BLaER1 (cell line): ENCODE measurements around the gene PBLD.
A peak's percentile ranks its signal among the peaks of the same experiment; 100 is the strongest.
"Not testable (repeated sequence)": the region's sequence is repeated elsewhere in the genome, so short reads cannot be mapped to it uniquely, and the experiment has no call there.

Source experiments
- H3K27ac ChIP-seq: shearing (Covaris generic); formaldehyde crosslinking; 2 replicates; pipeline ENCODE4 v1.8.1; 2022
- H3K27me3 ChIP-seq: shearing (Covaris generic); formaldehyde crosslinking; 2 replicates; pipeline ENCODE4 v1.8.1; 2022
- H3K36me3 ChIP-seq: shearing (Covaris generic); formaldehyde crosslinking; 2 replicates; pipeline ENCODE4 v1.8.1; 2022
- H3K4me1 ChIP-seq: shearing (Covaris generic); formaldehyde crosslinking; 2 replicates; pipeline ENCODE4 v1.8.1; 2022
- H3K4me2 ChIP-seq: shearing (Covaris generic); formaldehyde crosslinking; 2 replicates; pipeline ENCODE4 v1.8.1; 2022
- H3K4me3 ChIP-seq: shearing (Covaris generic); formaldehyde crosslinking; 2 replicates; pipeline ENCODE4 v1.8.1; 2022
- H3K9ac ChIP-seq: shearing (Covaris generic); formaldehyde crosslinking; 2 replicates; pipeline ENCODE4 v1.8.1; 2022
- H3K9me3 ChIP-seq: shearing (Covaris generic); formaldehyde crosslinking; 2 replicates; pipeline ENCODE4 v1.8.1; 2022
- H4K20me1 ChIP-seq: shearing (Covaris generic); formaldehyde crosslinking; 2 replicates; pipeline ENCODE4 v1.8.1; 2022
- Cebpa-rat ChIP-seq: shearing (Covaris generic); IDR thresholded peaks from 2 replicates; pipeline ENCODE4 v1.8.1; 2022

PBLD gene

DNA sequence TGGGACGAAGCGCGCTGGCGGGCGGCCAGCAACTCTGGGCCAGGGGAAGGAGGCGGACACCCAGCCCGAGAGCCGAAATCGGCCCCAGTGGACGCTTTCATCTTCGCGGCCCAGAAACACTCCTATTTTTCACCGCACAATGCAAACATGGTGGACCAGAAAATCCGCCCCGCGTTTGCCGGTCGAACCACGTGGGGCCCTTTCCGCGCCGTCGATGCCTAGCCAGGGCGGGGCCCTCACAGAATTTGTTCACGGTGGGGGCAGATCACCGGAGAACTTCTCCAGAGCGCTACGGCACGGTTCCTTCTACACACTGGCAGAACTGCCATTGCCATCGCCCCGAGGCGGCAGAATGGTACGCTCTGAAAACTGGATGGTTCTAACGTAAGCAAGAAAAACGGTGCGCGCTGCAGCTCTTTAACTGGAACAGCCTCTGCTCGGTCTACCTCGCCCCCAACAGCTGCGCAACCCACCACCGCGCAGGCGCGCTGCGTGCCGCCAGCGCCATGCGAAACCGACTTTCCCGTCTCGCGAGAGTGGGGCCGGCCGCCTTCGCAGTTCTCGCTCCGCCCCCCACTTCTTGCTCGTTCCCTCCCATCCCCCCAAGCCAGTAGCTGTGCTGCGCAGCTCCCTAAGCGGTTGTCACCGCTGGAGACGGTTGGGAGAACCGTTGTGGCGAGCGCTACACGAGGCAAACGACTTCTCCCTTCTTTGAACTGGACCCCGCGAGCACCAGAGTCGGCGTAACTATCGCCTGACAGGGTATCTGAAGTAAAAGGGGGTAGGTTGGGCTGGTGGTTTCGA is 1.1 kb downstream of the PBLD start, which contains the start of gene HNRNPH3:
TSS of gene HNRNPH3 (plus strand) at position 610 of the 804 bp plus-strand sequence. CDS start 5,158 bp downstream, outside the sequence.
- H3K4me3 ChIP-seq = peak within 1 kb of the TSS; percentile 88
- H3K36me3 ChIP-seq = peaks cover 11% of the 10 kb centered on the region; the same call in 1 of the 2 replicates
- no peaks in the 10 kb centered on the region for H3K9me3 ChIP-seq
- H3K27ac ChIP-seq = peak within 1 kb of the TSS; percentile 100
- H3K4me1 ChIP-seq = peaks cover 54% of the 10 kb centered on the region
- H3K4me2 ChIP-seq = peak within 1 kb of the TSS; percentile 83
- peaks cover 41% of the 10 kb centered on the region for H4K20me1 ChIP-seq
- TF ChIP-seq Cebpa-rat = no peak; the same call in 1 of the 2 replicates
- peak within 1 kb of the TSS; percentile 100 for H3K9ac ChIP-seq
- H3K27me3 ChIP-seq = no peaks in the 10 kb centered on the region

DNA sequence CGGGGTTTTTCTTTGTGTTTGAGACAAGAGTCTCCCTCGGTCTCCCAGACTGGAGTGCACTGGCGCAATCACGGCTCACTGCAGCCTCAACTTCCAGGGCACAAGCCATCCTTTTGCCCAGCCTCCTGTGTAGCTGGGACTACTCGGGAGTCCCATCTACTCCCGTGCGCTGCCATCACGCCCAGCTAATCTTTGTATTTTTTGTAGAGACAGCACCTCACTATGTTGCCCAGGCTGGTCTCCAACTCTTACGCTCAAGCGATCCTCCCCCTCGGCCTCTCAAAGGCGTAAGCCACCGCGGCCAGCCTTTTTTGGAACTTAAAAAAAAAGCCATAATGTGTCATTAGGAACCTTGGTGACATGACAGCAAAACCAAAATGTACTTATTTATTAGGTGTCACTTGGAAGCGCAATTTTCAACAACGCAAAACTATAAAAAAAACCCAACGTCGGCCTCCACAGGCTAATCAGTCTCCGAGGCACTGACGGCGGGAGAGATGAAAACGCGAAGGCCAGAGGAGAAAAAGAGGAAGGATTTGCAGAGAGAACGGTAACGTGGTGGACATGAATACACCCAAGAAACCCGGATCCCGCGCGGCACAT is 1.8 kb downstream of the PBLD start:
- peaks cover 47% of the 10 kb centered on the region for H3K4me1 ChIP-seq
- peak overlapping the region; percentile 82 for H3K4me2 ChIP-seq
- TF ChIP-seq Cebpa-rat = no peak
- H4K20me1 ChIP-seq = peaks cover 34% of the 10 kb centered on the region
- peak overlapping the region; percentile 100 for H3K9ac ChIP-seq
- no peaks in the 10 kb centered on the region for H3K9me3 ChIP-seq
- peaks cover 6% of the 10 kb centered on the region; the same call in 1 of the 2 replicates for H3K36me3 ChIP-seq
- peak overlapping the region; percentile 100 for H3K27ac ChIP-seq
- H3K27me3 ChIP-seq = no peaks in the 10 kb centered on the region
- H3K4me3 ChIP-seq = peak overlapping the region; percentile 88

GRCh38 chr10:68329506-68329861 is 3.2 kb downstream of the PBLD start:
- Histone ChIP-seq H4K20me1 (peaks cover 19% of the 10 kb centered on the region), H3K4me3 (no peak overlapping the region), H3K27ac (no peak overlapping the region), H3K9me3 (no peaks in the 10 kb centered on the region), H3K27me3 (no peaks in the 10 kb centered on the region), H3K36me3 (no peaks in the 10 kb centered on the region), H3K4me2 (no peak overlapping the region), H3K9ac (no peak overlapping the region), H3K4me1 (peaks cover 33% of the 10 kb centered on the region)
- no peak for TF ChIP-seq Cebpa-rat

- Histone ChIP-seq H4K20me1 (peaks cover 6% of the 10 kb centered on the region), H3K9ac (peak overlapping the region; percentile 3; the same call in 1 of the 2 replicates), H3K9me3 (no peaks in the 10 kb centered on the region), H3K27me3 (no peaks in the 10 kb centered on the region), H3K4me1 (peaks cover 33% of the 10 kb centered on the region), H3K4me2 (peak overlapping the region; percentile 55), H3K27ac (peak overlapping the region; percentile 47), H3K36me3 (no peaks in the 10 kb centered on the region), H3K4me3 (no peak overlapping the region)
- TF ChIP-seq Cebpa-rat = no peak
Measured at GRCh38 chr10:68327889-68328786, 4.6 kb downstream of the PBLD start.

- H3K4me1 ChIP-seq = peaks cover 20% of the 10 kb centered on the region
- H3K27me3 ChIP-seq, H3K9me3 ChIP-seq, H4K20me1 ChIP-seq, H3K9ac ChIP-seq, H3K4me2 ChIP-seq, H3K4me3 ChIP-seq, H3K36me3 ChIP-seq, H3K27ac ChIP-seq: not testable (repeated sequence)
Measured at GRCh38 chr10:68324396-68324795, 8.3 kb downstream of the PBLD start.

DNA sequence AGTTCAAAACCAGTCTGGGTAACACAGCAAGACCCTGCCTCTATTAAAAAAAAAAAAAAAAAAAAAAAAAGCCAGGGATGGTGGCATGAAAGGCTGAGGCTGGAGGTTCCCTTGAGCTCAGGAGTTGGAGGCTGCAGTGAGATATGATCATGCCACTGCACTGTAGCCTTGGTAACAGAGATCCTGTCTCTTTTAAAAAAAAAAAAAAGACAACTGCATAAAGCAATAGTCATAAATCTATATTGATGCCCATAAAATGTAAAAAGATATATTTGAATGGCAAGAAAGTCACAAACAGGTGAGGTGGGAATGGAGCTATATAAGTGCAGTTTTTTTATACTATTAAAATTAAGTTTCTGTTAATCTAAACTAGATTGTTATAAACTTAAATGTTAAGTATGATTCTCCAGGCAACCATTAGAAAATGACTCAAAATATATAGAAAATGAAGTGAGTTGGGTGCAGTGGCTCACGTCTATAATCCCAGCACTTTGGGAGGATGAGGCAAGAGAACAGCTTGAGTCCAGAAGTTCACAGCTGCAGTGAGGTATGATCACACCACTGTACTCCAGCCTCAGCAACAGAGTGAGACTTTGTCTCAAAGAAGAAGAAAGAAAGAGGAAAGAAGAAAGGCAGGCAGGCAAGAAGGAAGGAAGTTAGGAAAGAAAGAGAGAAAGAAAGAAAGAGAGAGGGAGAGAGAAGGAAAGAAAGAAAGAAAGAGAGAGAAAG is 14.2 kb downstream of the PBLD start:
- H3K27ac ChIP-seq = no peak overlapping the region
- H3K4me2 ChIP-seq = no peak overlapping the region
- no peaks in the 10 kb centered on the region for H4K20me1 ChIP-seq
- TF ChIP-seq Cebpa-rat = no peak
- peaks cover 27% of the 10 kb centered on the region for H3K9me3 ChIP-seq
- H3K36me3 ChIP-seq = peaks cover 7% of the 10 kb centered on the region; the same call in 1 of the 2 replicates
- no peaks in the 10 kb centered on the region for H3K4me1 ChIP-seq
- H3K27me3 ChIP-seq = no peaks in the 10 kb centered on the region
- no peak overlapping the region for H3K9ac ChIP-seq
- H3K4me3 ChIP-seq = no peak overlapping the region

DNA sequence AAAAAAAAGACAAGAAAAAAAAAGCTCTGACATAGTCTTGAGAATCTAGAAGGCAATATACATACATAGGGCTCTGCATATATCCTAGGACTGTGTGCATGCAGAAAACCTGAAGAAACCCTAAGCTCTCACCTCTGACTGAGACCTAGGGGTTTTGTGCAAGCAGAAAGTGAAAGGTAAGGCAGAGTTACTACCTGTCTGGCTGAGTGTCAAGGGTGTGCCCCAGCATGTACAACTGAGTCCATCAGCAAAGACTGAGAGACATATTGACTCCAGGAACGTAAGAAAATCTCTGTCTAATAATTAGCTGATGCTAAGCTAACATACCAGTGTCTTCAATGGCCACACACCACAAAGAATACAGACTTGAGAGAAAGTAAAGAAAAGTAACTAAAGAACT is 17.1 kb downstream of the PBLD start:
- TF ChIP-seq Cebpa-rat = no peak
- H3K9me3 ChIP-seq = peaks cover 30% of the 10 kb centered on the region
- no peak overlapping the region for H3K4me2 ChIP-seq
- H3K27me3 ChIP-seq = no peaks in the 10 kb centered on the region
- H3K9ac ChIP-seq = no peak overlapping the region
- H3K36me3 ChIP-seq = peaks cover 7% of the 10 kb centered on the region; the same call in 1 of the 2 replicates
- H3K4me1 ChIP-seq = no peaks in the 10 kb centered on the region
- H3K27ac ChIP-seq = no peak overlapping the region
- no peak overlapping the region for H3K4me3 ChIP-seq
- H4K20me1 ChIP-seq = no peaks in the 10 kb centered on the region

GRCh38 chr10:68314930-68315329 is 17.8 kb downstream of the PBLD start:
- not testable (repeated sequence) for H3K9ac ChIP-seq, H3K27ac ChIP-seq, H3K4me3 ChIP-seq, H4K20me1 ChIP-seq, H3K4me2 ChIP-seq, H3K4me1 ChIP-seq, H3K27me3 ChIP-seq, H3K36me3 ChIP-seq
- peaks cover 30% of the 10 kb centered on the region for H3K9me3 ChIP-seq

DNA sequence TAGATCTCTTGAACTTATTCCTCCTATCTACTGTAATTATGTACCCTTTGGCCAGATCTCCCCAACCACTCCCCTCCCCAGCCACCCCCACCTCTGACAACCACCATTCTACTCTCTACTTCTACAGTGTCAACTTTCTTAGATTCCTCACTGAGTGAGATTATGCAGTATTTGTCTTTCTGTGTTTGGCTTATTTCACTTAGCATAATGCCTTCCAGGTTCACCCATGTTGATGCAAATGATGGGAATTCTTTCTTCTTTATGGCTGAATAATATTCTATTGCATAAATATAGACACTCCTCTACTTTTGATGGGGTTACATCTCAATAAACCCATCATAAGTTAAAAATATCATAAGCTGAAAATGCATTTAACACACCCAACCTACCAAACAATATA is 22.2 kb downstream of the PBLD start:
- Histone ChIP-seq H3K27me3 (no peaks in the 10 kb centered on the region), H3K36me3 (no peaks in the 10 kb centered on the region), H4K20me1 (no peaks in the 10 kb centered on the region), H3K9me3 (peaks cover 5% of the 10 kb centered on the region; the same call in 1 of the 2 replicates), H3K4me3 (no peak overlapping the region), H3K4me1 (no peaks in the 10 kb centered on the region), H3K9ac (no peak overlapping the region), H3K27ac (no peak overlapping the region), H3K4me2 (no peak overlapping the region)
- TF ChIP-seq Cebpa-rat = no peak
